NCI-H187 (cell line): ENCODE measurements around the gene PTPRT.

ENCODE experiments used
- DNase-seq, 2 experiments: peaks; one replicate each; lab custom pipeline; 2025; lab: John Stamatoyannopoulos, UW

Gene PTPRT

GRCh38 chr20:43022568-43022967, 167.1 kb downstream of the PTPRT start:
- no peak for DNase-seq

DNA sequence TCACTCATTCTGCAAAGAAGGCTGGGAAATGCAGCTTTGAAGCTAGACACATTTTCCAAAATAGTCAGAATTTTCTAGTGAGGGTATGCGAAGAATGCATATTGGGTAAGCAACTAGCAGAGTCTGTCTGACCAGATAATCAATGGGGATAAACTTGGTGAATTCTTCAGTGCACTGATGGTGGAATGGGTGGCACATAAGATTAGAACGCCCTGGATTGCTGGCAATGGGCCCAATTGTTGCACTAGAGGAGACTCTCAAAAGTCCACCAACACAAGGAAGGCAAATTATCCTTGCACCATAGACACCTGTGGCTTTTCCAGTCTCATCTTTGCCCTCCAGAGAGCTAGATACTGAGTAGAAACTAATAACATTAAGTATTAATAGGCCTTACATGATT, 167.6 kb downstream of the PTPRT start:
- DNase-seq, result no peak

DNA sequence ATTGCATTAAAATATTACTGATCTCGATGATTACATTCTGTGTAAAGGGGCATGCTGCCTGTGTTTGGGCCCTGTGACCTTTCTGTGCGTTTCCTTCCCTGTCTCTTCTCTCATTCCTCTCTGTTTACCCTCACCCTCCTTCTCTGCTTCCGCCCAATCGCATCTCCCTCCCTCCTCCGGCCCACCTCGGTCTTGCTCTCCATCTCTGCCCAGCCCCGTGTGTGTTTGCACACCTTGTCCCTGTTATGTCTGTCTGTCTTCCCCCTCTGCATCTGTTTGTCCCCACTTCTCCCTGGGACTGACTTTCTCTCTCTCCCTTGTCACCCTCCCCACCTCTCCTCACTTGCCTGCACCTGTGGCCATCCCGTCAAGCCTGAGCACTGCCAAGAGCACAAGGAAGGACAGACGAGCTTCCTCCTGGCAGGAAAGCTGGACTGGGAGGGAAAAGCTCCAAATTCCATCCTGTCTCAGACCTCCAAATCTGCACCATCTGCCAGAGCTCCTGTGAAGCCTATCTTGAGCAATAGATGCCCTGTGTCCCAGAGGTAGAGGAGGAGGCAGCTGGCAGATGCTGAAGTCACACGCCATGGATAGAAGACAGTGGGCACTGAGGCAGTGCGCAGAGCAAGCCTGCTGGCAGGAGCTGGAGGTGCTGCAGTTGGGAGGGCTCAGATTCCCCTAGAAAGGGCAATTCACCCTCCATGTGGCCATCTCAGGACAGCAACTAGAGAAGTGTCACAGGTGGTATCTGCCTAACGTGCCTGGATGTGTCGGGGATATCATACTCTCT, 172.3 kb downstream of the PTPRT start:
- DNase-seq, result no peak

DNA sequence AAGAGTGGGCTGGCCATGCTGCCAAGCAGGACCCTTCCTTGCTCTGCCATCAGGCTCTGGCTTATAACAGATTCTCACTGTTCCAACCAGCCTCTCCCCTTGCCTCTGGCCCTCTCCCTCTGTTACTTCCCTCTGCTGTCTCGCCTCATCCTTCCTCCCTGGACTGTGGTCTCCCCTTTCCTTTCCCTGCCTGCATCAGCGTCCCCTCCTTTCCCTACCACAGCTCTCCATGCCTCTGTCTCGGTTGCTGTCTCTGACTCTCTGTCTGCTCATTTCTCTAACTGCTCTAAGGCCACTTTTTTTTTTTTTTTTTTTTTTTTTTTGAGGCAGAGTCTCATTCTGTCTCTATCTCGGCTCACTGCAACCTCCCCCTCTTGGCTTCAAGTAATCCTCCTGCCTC, 173.4 kb downstream of the PTPRT start:
- no peak for DNase-seq

- no peak for DNase-seq
Observed at GRCh38 chr20:43015566-43015965, 174.1 kb downstream of the PTPRT start.

GRCh38 chr20:43014206-43014605, 175.5 kb downstream of the PTPRT start:
- no peak for DNase-seq

- DNase-seq, result no peak
Observed at GRCh38 chr20:43011491-43011890, 178.2 kb downstream of the PTPRT start.

DNA sequence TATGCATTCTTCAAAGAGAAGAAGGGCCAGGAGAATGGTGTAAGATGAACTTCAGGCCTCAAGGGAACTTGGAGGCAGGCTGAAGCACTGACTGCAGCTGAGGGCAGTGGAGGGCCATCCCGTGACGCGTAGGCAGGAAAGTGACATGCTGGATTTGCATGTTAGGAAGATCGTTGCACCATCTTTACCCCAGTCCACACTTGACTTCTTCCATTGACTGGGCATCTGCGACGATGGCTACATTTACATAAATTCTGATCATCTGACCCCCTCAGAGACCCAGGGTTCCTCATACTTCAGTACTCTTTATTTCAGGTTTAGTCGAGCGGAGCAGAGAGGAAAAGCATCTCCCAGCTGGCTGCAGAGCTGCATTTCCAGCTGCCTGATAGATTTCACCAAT, 180.2 kb downstream of the PTPRT start:
- no peak for DNase-seq

- no peak for DNase-seq
Observed at GRCh38 chr20:43007525-43007924, 182.2 kb downstream of the PTPRT start.

DNA sequence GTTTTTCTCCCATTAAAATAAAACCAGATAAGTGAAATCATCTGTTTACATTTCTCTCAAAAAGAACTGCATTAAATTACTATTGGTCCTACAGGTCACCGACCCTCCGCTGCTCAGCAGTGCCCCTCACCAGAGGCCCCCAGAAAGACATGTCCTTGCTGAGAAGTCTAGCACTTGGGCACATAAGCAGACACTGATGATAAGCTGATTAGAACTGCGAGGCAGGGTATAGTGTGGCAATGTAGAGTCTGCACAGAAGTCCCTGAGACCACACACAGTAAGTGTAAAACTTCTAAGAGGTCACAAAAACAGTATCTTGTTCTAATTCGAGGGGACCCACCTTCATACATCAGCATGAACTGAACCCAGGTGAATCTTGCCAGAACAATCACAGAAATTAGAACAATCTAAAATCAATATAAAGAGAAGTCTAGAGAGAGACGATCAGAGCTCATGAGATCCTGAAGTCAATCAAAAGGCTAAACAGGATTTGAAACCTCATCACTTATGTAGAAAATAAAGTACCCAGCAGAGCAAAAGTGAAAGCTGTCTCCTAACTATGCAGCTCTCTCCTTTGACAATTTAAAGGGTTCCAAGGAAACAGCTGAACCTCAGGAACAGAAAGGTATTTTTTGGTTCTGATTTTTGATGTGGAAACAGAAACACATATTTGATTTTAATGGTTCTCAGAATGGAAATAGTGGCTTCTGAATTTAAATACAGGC, 182.9 kb downstream of the PTPRT start:
- DNase-seq, result no peak

DNA sequence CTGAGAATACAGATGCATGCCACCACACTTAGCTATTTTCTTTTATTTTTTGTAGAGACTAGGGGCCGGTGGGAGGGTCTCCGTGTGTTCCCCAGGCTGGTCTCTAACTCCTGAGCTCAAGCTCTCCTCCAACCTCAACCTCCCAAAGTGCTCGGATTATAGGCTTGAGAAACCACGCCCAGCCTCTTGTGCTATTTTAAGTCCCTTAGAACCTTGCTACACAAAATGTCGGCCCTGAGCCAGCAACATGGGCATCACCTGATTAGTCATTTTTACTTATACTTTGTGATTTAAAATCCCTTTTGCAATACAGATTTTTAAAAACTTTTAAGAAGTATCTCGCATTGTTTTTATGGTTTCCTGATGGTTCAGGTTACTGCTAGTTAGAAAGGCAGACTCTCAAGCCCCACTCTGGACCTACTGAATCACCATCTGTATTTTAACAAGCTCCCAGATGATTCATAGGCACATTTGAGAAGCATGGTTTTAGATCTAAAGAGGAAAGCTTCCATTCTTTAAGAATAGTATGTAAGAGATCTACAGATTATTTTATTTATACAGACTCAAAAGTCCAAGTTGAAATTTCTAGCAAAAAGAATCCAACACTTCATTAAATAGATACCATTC, 186.3 kb downstream of the PTPRT start:
- no peak for DNase-seq

- no peak for DNase-seq
Observed at GRCh38 chr20:42996141-42996540, 193.6 kb downstream of the PTPRT start.

- no peak for DNase-seq
Observed at GRCh38 chr20:42988319-42988718, 201.4 kb downstream of the PTPRT start.

DNA sequence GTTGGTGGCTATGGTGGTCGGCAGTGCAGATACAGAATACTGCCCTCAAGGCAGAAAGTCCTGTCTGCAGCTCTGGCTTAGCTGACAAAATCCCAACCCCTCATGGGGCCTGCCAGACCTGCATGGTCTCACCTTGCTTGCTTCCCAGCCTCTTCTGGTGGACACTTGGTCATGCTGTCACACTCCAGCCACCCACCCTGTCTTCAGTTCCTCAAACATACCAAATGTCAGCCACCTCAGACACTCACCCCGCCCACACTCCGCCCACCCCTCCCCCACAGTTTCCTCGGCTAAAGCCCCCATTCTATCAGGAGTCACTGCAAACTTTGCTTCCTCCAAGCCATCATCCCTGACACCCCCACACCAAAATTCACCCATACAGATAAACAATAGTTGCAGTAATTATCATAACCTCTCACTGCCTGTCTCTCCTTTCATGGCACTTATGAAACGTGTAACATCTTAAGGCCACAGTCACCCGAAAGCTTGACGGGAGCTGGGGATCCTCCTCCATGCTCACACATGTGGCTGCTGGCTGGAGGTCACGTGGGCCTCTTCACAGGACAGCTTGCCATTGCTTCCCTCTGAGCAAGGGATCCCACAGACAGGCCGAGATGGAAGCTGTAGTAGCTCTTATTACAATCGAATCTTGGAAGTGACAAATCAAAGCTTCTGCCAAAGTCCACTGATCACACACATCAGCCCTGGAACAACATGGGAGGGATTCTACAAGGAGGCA, 202.2 kb downstream of the PTPRT start:
- no peak for DNase-seq

DNA sequence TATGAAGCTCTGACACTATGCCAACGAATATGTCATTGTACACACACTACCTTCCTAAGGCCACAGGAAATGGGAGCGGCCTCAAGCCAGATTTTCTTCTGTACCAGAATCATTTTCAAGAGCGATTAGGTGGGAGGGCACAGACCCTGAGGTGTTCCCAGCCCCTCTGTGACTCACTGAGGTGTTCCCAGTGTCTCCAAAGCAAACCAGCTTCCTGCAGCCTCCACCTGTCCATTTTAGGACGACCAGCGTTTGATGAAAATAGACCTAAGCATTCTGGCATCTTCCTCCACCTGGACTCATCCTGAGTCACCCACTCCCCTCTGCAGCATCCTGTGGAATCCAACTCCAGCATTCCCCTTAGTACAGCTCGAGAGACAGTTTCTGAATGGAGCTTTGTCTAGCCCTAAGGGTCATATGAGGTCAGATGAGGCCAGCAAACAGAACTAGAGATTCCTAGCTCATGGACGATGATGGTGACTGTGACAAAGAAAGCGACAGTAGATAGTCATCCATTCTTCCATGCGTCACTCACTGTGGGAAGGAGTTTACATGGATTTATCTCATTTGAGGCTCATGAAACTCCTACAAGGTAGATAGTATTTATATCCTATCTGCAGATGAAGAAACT, 203.4 kb downstream of the PTPRT start:
- DNase-seq, result no peak

DNA sequence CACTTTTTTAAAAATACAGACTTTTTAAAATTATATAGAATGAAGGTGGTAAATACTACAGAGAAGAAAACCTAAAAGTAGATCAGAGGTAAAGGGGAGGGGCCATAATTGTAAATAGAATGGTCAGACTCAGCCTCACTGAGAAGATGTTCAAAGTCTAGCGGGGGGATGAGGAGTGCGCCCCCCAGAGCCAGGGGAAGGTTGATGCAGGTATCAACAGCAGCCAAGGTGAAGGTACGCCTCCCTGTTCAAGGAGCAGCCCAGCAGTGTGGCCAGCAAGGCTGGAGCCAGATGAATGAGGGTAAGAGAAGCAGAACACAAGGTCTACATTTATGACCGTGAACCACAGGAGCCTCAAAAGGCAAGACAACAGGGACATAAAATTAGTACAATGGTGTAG, 204.1 kb downstream of the PTPRT start:
- no peak for DNase-seq

- DNase-seq, result no peak
Observed at GRCh38 chr20:42982218-42982617, 207.5 kb downstream of the PTPRT start.

DNA sequence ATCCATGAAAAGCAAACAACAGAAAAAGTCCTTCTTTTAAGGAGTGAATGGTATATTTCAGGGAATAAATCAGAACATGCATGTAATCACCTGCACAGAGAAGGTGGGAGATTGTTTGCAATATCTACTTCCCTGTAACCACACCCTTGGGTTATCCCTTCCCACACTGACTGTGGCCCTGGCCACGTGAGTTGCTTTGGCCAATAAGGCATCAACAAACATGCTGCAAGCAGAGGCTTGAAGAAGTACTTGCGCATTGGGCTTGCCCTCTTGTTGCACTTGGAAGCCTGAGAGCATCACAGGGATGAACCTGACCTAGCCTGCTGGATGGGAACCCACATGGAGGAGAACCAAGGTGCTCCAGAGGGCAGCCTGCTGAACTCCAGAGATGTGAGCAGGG, 208.5 kb downstream of the PTPRT start:
- DNase-seq, result no peak

- DNase-seq, result no peak
Observed at GRCh38 chr20:42979720-42980119, 210.0 kb downstream of the PTPRT start.

- no peak for DNase-seq
Observed at GRCh38 chr20:42978184-42978974, 211.3 kb downstream of the PTPRT start.

GRCh38 chr20:42975974-42976373, 213.7 kb downstream of the PTPRT start:
- no peak for DNase-seq
